ENCODE data around the gene POLDIP3.
"Not testable (repeated sequence)": the region's sequence is repeated elsewhere in the genome, so short reads cannot be mapped to it uniquely, and the experiment has no call there.

The POLDIP3 gene

GRCh38 chr22:42608136-42608822, 6.4 kb downstream of the POLDIP3 start:
- Histone ChIP-seq H3K4me2 (ENCODE audit: low read depth, low read length, poor library complexity, severe bottlenecking) (no peak overlapping the region), H3K27me3 (ENCODE audit: low read length) (no peaks in the 10 kb centered on the region), H3K9me3 (ENCODE audit: insufficient read depth, low read length) (no peaks in the 10 kb centered on the region), H3K79me2 (ENCODE audit: insufficient read depth, low read length) (peaks cover 94% of the 10 kb centered on the region), H4K20me1 (ENCODE audit: low read depth, low read length) (peaks cover 6% of the 10 kb centered on the region), H3K27ac (ENCODE audit: low read depth, low read length) (no peak overlapping the region), H3K4me3 (ENCODE audit: insufficient read depth, low read length, poor library complexity, severe bottlenecking) (no peak overlapping the region), H2AFZ (ENCODE audit: low read depth, low read length, severe bottlenecking) (no peak overlapping the region), H3K36me3 (ENCODE audit: low read length) (peaks cover 7% of the 10 kb centered on the region; the same call in 1 of the 2 replicates), H3F3A (ENCODE audit: insufficient read depth) (0 out of 2 replicates have a peak, but pooled peaks cover 3% of the 10 kb centered on the region), H3K9me2 (replicated peaks; ENCODE audit: insufficient read depth, low read length) (no peaks in the 10 kb centered on the region), H3K9ac (ENCODE audit: low read length) (no peak overlapping the region)
- no peak for TF ChIP-seq CTCF (IDR thresholded peaks at IDR 0.05; ENCODE audit: insufficient read depth, low read length, poor library complexity, severe bottlenecking)
- no peak for TF ChIP-seq EZH2phosphoT487 (conservative IDR thresholded peaks at IDR 0.05; ENCODE audit: low read length)

- H3K4me3 ChIP-seq (ENCODE audit: insufficient read depth, low read length, poor library complexity, severe bottlenecking); H3K36me3 ChIP-seq (ENCODE audit: low read length); H3K27me3 ChIP-seq (ENCODE audit: low read length); H3K4me2 ChIP-seq (ENCODE audit: low read depth, low read length, poor library complexity, severe bottlenecking); H4K20me1 ChIP-seq (ENCODE audit: low read depth, low read length); H2AFZ ChIP-seq (ENCODE audit: low read depth, low read length, severe bottlenecking); H3K27ac ChIP-seq (ENCODE audit: low read depth, low read length); H3F3A ChIP-seq (ENCODE audit: insufficient read depth); H3K9ac ChIP-seq (ENCODE audit: low read length); H3K9me3 ChIP-seq (ENCODE audit: insufficient read depth, low read length); H3K9me2 ChIP-seq (replicated peaks; ENCODE audit: insufficient read depth, low read length): not testable (repeated sequence)
- peaks cover 94% of the 10 kb centered on the region for H3K79me2 ChIP-seq (ENCODE audit: insufficient read depth, low read length)
Measured at GRCh38 chr22:42607641-42608040, 7.0 kb downstream of the POLDIP3 start.

GRCh38 chr22:42604403-42604802, 10.3 kb downstream of the POLDIP3 start:
- peaks cover 82% of the 10 kb centered on the region for H3K79me2 ChIP-seq (ENCODE audit: insufficient read depth, low read length)
- H2AFZ ChIP-seq (ENCODE audit: low read depth, low read length, severe bottlenecking), result no peak overlapping the region
- H3K27ac ChIP-seq (ENCODE audit: low read depth, low read length), result no peak overlapping the region
- H3K4me3 ChIP-seq (ENCODE audit: insufficient read depth, low read length, poor library complexity, severe bottlenecking), result no peak overlapping the region
- no peaks in the 10 kb centered on the region for H3F3A ChIP-seq (ENCODE audit: insufficient read depth)
- H4K20me1 ChIP-seq (ENCODE audit: low read depth, low read length), result no peaks in the 10 kb centered on the region; the same call in 1 of the 2 replicates
- H3K9ac ChIP-seq (ENCODE audit: low read length), result no peak overlapping the region
- H3K27me3 ChIP-seq (ENCODE audit: low read length), result no peaks in the 10 kb centered on the region
- no peaks in the 10 kb centered on the region for H3K9me2 ChIP-seq (replicated peaks; ENCODE audit: insufficient read depth, low read length)
- no peak overlapping the region for H3K4me2 ChIP-seq (ENCODE audit: low read depth, low read length, poor library complexity, severe bottlenecking)
- H3K36me3 ChIP-seq (ENCODE audit: low read length), result peaks cover 17% of the 10 kb centered on the region; the same call in 1 of the 2 replicates
- H3K9me3 ChIP-seq (ENCODE audit: insufficient read depth, low read length), result no peaks in the 10 kb centered on the region
- TF ChIP-seq CTCF (IDR thresholded peaks at IDR 0.05; ENCODE audit: insufficient read depth, low read length, poor library complexity, severe bottlenecking) (no peak), EZH2phosphoT487 (conservative IDR thresholded peaks at IDR 0.05; ENCODE audit: low read length) (no peak)

- H3K9ac ChIP-seq (ENCODE audit: low read length), result no peak overlapping the region
- H3F3A ChIP-seq (ENCODE audit: insufficient read depth), result no peaks in the 10 kb centered on the region
Measured at GRCh38 chr22:42603427-42603826, 11.3 kb downstream of the POLDIP3 start.

More at GRCh38 chr22:42603427-42603826, 11.3 kb downstream of the POLDIP3 start:
- Histone ChIP-seq H3K4me3 (ENCODE audit: insufficient read depth, low read length, poor library complexity, severe bottlenecking) (no peak overlapping the region), H2AFZ (ENCODE audit: low read depth, low read length, severe bottlenecking) (no peak overlapping the region), H3K9me2 (replicated peaks; ENCODE audit: insufficient read depth, low read length) (no peaks in the 10 kb centered on the region), H3K79me2 (ENCODE audit: insufficient read depth, low read length) (peaks cover 72% of the 10 kb centered on the region), H3K27me3 (ENCODE audit: low read length) (no peaks in the 10 kb centered on the region), H3K9me3 (ENCODE audit: insufficient read depth, low read length) (no peaks in the 10 kb centered on the region), H3K27ac (ENCODE audit: low read depth, low read length) (no peak overlapping the region), H3K4me2 (ENCODE audit: low read depth, low read length, poor library complexity, severe bottlenecking) (no peak overlapping the region), H4K20me1 (ENCODE audit: low read depth, low read length) (no peaks in the 10 kb centered on the region; the same call in 1 of the 2 replicates), H3K36me3 (ENCODE audit: low read length) (peaks cover 21% of the 10 kb centered on the region; the same call in 1 of the 2 replicates)
- TF ChIP-seq CTCF (IDR thresholded peaks at IDR 0.05; ENCODE audit: insufficient read depth, low read length, poor library complexity, severe bottlenecking) (no peak), EZH2phosphoT487 (conservative IDR thresholded peaks at IDR 0.05; ENCODE audit: low read length) (no peak)

All from SU-DHL-6 (cell line).